K562 (cell line): ENCODE measurements around the gene VPS9D1. TPM values are rescaled to one million over a fixed set of nuclear protein-coding genes. Genes with fewer than 3 reads are reported as not detected.
A peak's percentile ranks its signal among the peaks of the same experiment; 100 is the strongest.

Source experiments
- ASH1L ChIP-seq: fragments of 450-650 bp; IDR thresholded peaks from 2 replicates; pipeline ENCODE4 v1.6.1; 2018; ENCODE audit warnings: borderline replicate concordance, mild to moderate bottlenecking, low read depth; ENCODE audit not compliant: partially characterized antibody
- CCAR2 ChIP-seq: fragments of 200-400 bp; formaldehyde crosslinking; IDR thresholded peaks from 2 replicates; pipeline ENCODE4 v1.6.1; 2017; ENCODE audit warnings: mild to moderate bottlenecking, low read depth, low read length
- CXXC5 ChIP-seq: fragments of 250-450 bp; sonication (Bioruptor Pico); IDR thresholded peaks from 2 replicates; pipeline ENCODE4 v1.8.0; 2022; ENCODE audit warnings: inconsistent platforms, mild to moderate bottlenecking, moderate library complexity
- POLR2AphosphoS5 ChIP-seq: IDR thresholded peaks from 2 replicates; pipeline ENCODE4 v1.6.1; 2011; ENCODE audit warnings: mild to moderate bottlenecking, low read depth, low read length, moderate library complexity; ENCODE audit not compliant: control insufficient read depth, insufficient read depth
- POLR3G ChIP-seq: IDR thresholded peaks from 2 replicates; pipeline ENCODE4 v1.6.1; 2011; ENCODE audit not compliant: insufficient read length, insufficient replicate concordance; ENCODE audit errors: extremely low read depth
- SAFB2 ChIP-seq: fragments of 200-400 bp; formaldehyde crosslinking; IDR thresholded peaks from 2 replicates; pipeline ENCODE4 v1.6.1; 2018; ENCODE audit warnings: borderline replicate concordance, low read length, low read depth, moderate library complexity; ENCODE audit not compliant: severe bottlenecking
- SMAD2 ChIP-seq: fragments of 150-350 bp; IDR thresholded peaks from 2 replicates; pipeline ENCODE4 v1.6.1; 2014; ENCODE audit warnings: low read depth, mild to moderate bottlenecking, low read length
- SUPT5H ChIP-seq: fragments of 450-650 bp; IDR thresholded peaks from 2 replicates; pipeline ENCODE4 v1.6.1; 2016
- ZKSCAN1 ChIP-seq: fragments of 150-350 bp; IDR thresholded peaks from 2 replicates; pipeline ENCODE4 v1.6.1; 2016; ENCODE audit warnings: low read depth, low read length
- ZNF232 ChIP-seq: sonication (generic); formaldehyde crosslinking; IDR thresholded peaks from 2 replicates; pipeline ENCODE4 v1.8.0; 2022; ENCODE audit warnings: mild to moderate bottlenecking, missing genetic modification reagents
- ZNF280B ChIP-seq: fragments of 250-450 bp; sonication (Bioruptor Pico); IDR thresholded peaks from 2 replicates; pipeline ENCODE4 v1.5.1; 2021; ENCODE audit warnings: mild to moderate bottlenecking
- ZNF398 ChIP-seq: fragments of 250-450 bp; sonication (Bioruptor Pico); IDR thresholded peaks from 2 replicates; pipeline ENCODE4 v1.8.0; 2021; ENCODE audit warnings: moderate library complexity, mild to moderate bottlenecking, inconsistent platforms
- ZNF695 ChIP-seq: fragments of 450-650 bp; formaldehyde crosslinking; IDR thresholded peaks from 2 replicates; pipeline ENCODE4 v1.4.0; 2020; ENCODE audit warnings: mild to moderate bottlenecking, moderate library complexity
- ZNF764 ChIP-seq: fragments of 250-450 bp; sonication (Bioruptor Pico); IDR thresholded peaks from 2 replicates; pipeline ENCODE4 v1.4.0; 2020; ENCODE audit warnings: low read depth, mild to moderate bottlenecking, moderate library complexity
- polyA plus RNA-seq, 8 experiments: library from polyadenylated mRNA; depleted of rRNA in 4 of 8; stranded (reverse) in 5 of 8; unstranded in 3 of 8; fragments of >200 nt; fragmentation: Nextera tagmentation in 2 of 8; fragmentation: Illumina TruSeq in 1 of 8; extraction: Ambion mirVana in 2 of 8; extraction: Trizol in 1 of 8; gene quantifications; 2 replicates each; pipeline versions ENCODE4 v1.2.1 to v1.2.3, GENCODE V29; 2011 to 2014; ENCODE audit warnings: inconsistent platforms in 1 of 8, missing spikeins in 1 of 8
- total RNA-seq, 7 experiments: library from RNA; depleted of rRNA in 6 of 7; stranded (reverse); fragments of >200 nt in 6 of 7; fragmentation: Illumina TruSeq in 2 of 7; extraction: Trizol in 2 of 7; gene quantifications; 2 replicates each; pipeline versions ENCODE4 v1.2.1 to v1.2.3, GENCODE V29; 2011 to 2021; ENCODE audit warnings: low replicate concordance in 1 of 7

The VPS9D1 gene
- total and polyA plus RNA-seq, 9 of the 15 experiments (the other 6 are each of a cell fraction or from before 2014, with no cell fraction given): 0.33 to 3.1 (median 1.1) TPM

GRCh38 chr16:89737341-89738071, 16.8 kb upstream of the VPS9D1 start (continued):
- TF ChIP-seq POLR3G: no peak
- no peak for TF ChIP-seq CXXC5 (CRISPR knock-in tag)
- TF ChIP-seq ZNF695 (CRISPR knock-in tag): no peak
- TF ChIP-seq ZNF280B (CRISPR knock-in tag): no peak
- TF ChIP-seq ASH1L: no peak
- no peak for TF ChIP-seq ZNF232 (CRISPR knock-in tag)
- no peak for TF ChIP-seq ZNF764
- no peak for TF ChIP-seq ZKSCAN1
- TF ChIP-seq SAFB2: no peak
- TF ChIP-seq ZNF398 (CRISPR knock-in tag): no peak
- 0 out of 2 replicates have a peak, but pooled peaks have one; percentile 39 for TF ChIP-seq POLR2AphosphoS5
- TF ChIP-seq SUPT5H: peak; percentile 41; the same call in 1 of the 2 replicates
- no peak for TF ChIP-seq CCAR2
- TF ChIP-seq SMAD2: no peak
